Heart right ventricle (tissue), 16 donors: ENCODE data around the gene SF3B1. TPM values are rescaled to one million over a fixed set of nuclear protein-coding genes. Genes with fewer than 3 reads are reported as not detected.

ENCODE experiments used
- ATAC-seq, 8 donors: fragments of 200-7000 bp; cut with Tn5 transposase; one replicate each; pipeline ENCODE4 v1.9.1; 2020; ENCODE audit warnings: mild to moderate bottlenecking in 8 of 8, moderate library complexity in 8 of 8, moderate number of reproducible peaks in 1 of 8
- DNase-seq, 2 donors: peaks; one replicate each; pipeline ENCODE4 v3.0.0-alpha.2; 2020
- H3K27ac ChIP-seq, 10 donors: fragments of 200-600 bp; sonication (generic) in 2 of 10; one replicate each; pipeline versions ENCODE4 v1.5.0 to v1.8.0; 2020 to 2022; ENCODE audit warnings: mild to moderate bottlenecking in 3 of 10
- H3K27me3 ChIP-seq, 7 donors: fragments of 200-600 bp; one replicate each; pipeline ENCODE4 v1.8.0; 2021 to 2022; ENCODE audit warnings: mild to moderate bottlenecking in 2 of 7
- H3K36me3 ChIP-seq, 9 donors: fragments of 200-600 bp; sonication (generic) in 1 of 9; one replicate each; pipeline versions ENCODE4 v1.5.0 to v1.8.0; 2020 to 2022; ENCODE audit warnings: mild to moderate bottlenecking in 2 of 9
- H3K4me1 ChIP-seq, 9 donors: fragments of 200-600 bp; sonication (generic) in 1 of 9; one replicate each; pipeline versions ENCODE4 v1.5.0 to v1.8.0; 2020 to 2022; ENCODE audit warnings: mild to moderate bottlenecking in 4 of 9
- H3K4me3 ChIP-seq, 10 donors: fragments of 200-600 bp; sonication (generic) in 2 of 10; one replicate each; pipeline versions ENCODE4 v1.5.0 to v1.8.0; 2020 to 2022; ENCODE audit warnings: mild to moderate bottlenecking in 7 of 10, moderate library complexity in 2 of 10
- H3K9me3 ChIP-seq, 11 donors: fragments of 200-600 bp in 10 of 11; sonication (generic) in 2 of 11; one replicate each; pipeline versions ENCODE4 v1.5.0 to v1.8.0; 2013 to 2022; ENCODE audit warnings: mild to moderate bottlenecking in 2 of 11, control low read depth in 1 of 11, moderate library complexity in 1 of 11
- WGBS, 2 donors: extraction: QIAGEN DNeasy Blood & Tissue Kit; methylation state at CpG; one replicate each; pipeline ENCODE4 v1.1.7; 2013; ENCODE audit warnings: inconsistent platforms in 1 of 2; 5-methylcytosine and 5-hydroxymethylcytosine counted together
- intact Hi-C, 10 donors: fragments of 100-400 bp; cut with DNase I; formaldehyde crosslinking; loops; one replicate each; pipeline versions ENCODE4 v1.11.1 to v1.14.2; 2022
- polyA plus RNA-seq, 2 donors: library from polyadenylated mRNA; stranded (reverse); fragments of 200-250 nt; gene quantifications; one replicate each; pipeline ENCODE4 v1.2.3, GENCODE V29; 2013
- total RNA-seq, 10 donors: library from RNA; stranded (reverse); fragmentation: NEBNext Ultra II Directional in 3 of 10; extraction: Animal tissue kit (Norgen Biotek cat#: 25700) in 3 of 10; gene quantifications; one replicate each; pipeline versions ENCODE4 v1.2.1 to v1.2.4, GENCODE V29; 2021 to 2023
- TF ChIP-seq, protein P1 (sequence below), 9 donors: fragments of 200-600 bp; sonication (generic) in 2 of 9; IDR thresholded peaks; one replicate each; pipeline versions ENCODE4 v1.5.0 to v1.8.0; 2021 to 2022; ENCODE audit warnings: antibody characterized with exemption in 9 of 9, mild to moderate bottlenecking in 5 of 9, moderate library complexity in 1 of 9
- donor health status: Arrhythmogenic right ventricular cardiomyopathy.
- donor health status: ischemic (EF 13 %, LVEDD 7.1; RV severe dilation, severe dysfunction).
- donor health status: healthy with polysubstance abuse.
- donor health status: DM: no; HTN: yes; CAD: no.
- donor health status: DM: no; HTN: no; CAD: no.
- donor health status: ischemic (EF 25% LVEDD 6.9; RV normal size, moderate dysfunction).
- donor health status: ischemic (EF 25% LVEDD 5.7; RV mildly dilated, moderate dysfunction).
- donor health status: healthy.
- donor health status: DM: yes; HTN: yes; CAD: no.
- donor health status: Ischemic cardiomyopathy.
- donor health status: ischemic (EF 35%, LVEDD 5.7; RV mildly dilated, moderate dysfunction).
- donor health status: nonischemic (EF 11% LVEDD 7.7; RV severe dilation, severe dysfunction).
- donor health status: DM: yes; HTN: yes; CAD: no.
- donor health status: PGD.
- donor health status: ischemic (EF 29% LVEDD 5.4; RV normal size, mild dysfunction).
- donor health status: nonischemic (EF 23%, LVEDD 6.1; RV moderate dilation, normal function).

The SF3B1 gene
- total and polyA plus RNA-seq, 12 donors: 103 to 206 (median 151) TPM

GRCh38 chr2:197391220-197391717, 43.6 kb downstream of the SF3B1 start:
- 96 to 98% methylated on average over 1 of the region's 1 CpG for WGBS, 2 donors
- DNase-seq (no peak), ATAC-seq (no peak)
- Histone ChIP-seq H3K4me3 (no peak overlapping the region), H3K27me3 (no peaks in the 10 kb centered on the region), H3K36me3 (peaks cover 0 to 72% (median 47%) of the 10 kb centered on the region in 9 donors), H3K9me3 (no peaks in the 10 kb centered on the region), H3K27ac (no peak overlapping the region), H3K4me1 (no peaks in the 10 kb centered on the region)
- intact Hi-C loops: loop anchor here in 1 of 10 donors (10.0 kb wide), 1 partner anchor 606 kb away; no protein-coding TSS in a partner anchor
- TF ChIP-seq, protein P1, sequence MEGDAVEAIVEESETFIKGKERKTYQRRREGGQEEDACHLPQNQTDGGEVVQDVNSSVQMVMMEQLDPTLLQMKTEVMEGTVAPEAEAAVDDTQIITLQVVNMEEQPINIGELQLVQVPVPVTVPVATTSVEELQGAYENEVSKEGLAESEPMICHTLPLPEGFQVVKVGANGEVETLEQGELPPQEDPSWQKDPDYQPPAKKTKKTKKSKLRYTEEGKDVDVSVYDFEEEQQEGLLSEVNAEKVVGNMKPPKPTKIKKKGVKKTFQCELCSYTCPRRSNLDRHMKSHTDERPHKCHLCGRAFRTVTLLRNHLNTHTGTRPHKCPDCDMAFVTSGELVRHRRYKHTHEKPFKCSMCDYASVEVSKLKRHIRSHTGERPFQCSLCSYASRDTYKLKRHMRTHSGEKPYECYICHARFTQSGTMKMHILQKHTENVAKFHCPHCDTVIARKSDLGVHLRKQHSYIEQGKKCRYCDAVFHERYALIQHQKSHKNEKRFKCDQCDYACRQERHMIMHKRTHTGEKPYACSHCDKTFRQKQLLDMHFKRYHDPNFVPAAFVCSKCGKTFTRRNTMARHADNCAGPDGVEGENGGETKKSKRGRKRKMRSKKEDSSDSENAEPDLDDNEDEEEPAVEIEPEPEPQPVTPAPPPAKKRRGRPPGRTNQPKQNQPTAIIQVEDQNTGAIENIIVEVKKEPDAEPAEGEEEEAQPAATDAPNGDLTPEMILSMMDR (IDR thresholded peaks at IDR 0.05): no peak

DNA sequence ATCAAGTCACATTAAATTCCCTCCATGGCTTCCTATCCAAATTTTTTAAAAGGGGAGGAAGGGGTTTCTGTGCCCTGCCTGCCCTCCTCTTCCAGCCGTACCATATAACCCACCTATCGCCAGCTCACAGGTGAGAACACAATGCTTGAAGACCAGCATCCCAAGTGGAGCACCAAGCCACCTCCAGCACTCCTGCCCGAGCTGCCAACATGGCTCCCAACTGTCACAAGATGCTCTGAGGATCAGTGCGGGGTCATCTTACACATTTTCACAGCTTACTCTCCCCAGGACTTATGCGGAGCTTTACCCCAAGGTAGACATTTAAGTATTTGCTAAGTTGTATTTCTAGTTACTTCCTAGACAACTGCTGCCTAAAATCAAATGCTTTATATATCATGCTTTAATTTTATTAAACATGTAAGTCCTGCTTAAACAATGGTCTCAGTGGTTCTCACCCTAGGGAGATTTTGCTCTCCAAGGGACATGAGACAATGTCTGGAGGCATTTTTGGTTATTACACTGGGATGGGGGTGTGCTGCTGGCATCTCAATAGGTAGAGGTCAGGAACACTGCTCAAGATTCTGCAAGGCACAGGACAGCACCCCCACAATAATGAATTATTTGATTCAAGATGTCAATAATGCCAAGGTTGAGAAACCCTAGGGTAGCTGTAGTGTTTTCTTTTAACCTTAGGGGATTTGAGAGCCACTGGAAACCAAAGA, 45.8 kb downstream of the SF3B1 start:
- Histone ChIP-seq H3K4me1 (no peaks in the 10 kb centered on the region), H3K36me3 (peaks cover 0 to 50% (median 26%) of the 10 kb centered on the region in 9 donors), H3K27me3 (no peaks in the 10 kb centered on the region), H3K27ac (no peak overlapping the region), H3K9me3 (no peaks in the 10 kb centered on the region), H3K4me3 (no peak overlapping the region)
- intact Hi-C loops: loop anchor here in 1 of 10 donors (10.0 kb wide), 1 partner anchor 386 kb away; no protein-coding TSS in a partner anchor
- WGBS, 2 donors: 86 to 93% methylated on average over 5 of the region's 5 CpGs
- peak in 1 of 8 donors; percentile 37 for ATAC-seq
- DNase-seq: no peak
- TF ChIP-seq, protein P1 (IDR thresholded peaks at IDR 0.05): no peak

- DNase-seq (no peak), ATAC-seq (no peak)
- H3K9me3 ChIP-seq: no peaks in the 10 kb centered on the region
- TF ChIP-seq, protein P1 (IDR thresholded peaks at IDR 0.05): no peak
- H3K36me3 ChIP-seq: peaks cover 0 to 31% (median 11%) of the 10 kb centered on the region in 9 donors
- intact Hi-C loops: loop anchor here in 1 of 10 donors (10.0 kb wide), 1 partner anchor 388 kb away; no protein-coding TSS in a partner anchor
- no peak overlapping the region for H3K4me3 ChIP-seq
- 94 to 97% methylated on average over 8 of the region's 8 CpGs for WGBS, 2 donors
- no peaks in the 10 kb centered on the region for H3K27me3 ChIP-seq
- H3K4me1 ChIP-seq: no peaks in the 10 kb centered on the region
- H3K27ac ChIP-seq: no peak overlapping the region
These were observed 47.6 kb downstream of the SF3B1 start for GRCh38 chr2:197387179-197387578.

DNA sequence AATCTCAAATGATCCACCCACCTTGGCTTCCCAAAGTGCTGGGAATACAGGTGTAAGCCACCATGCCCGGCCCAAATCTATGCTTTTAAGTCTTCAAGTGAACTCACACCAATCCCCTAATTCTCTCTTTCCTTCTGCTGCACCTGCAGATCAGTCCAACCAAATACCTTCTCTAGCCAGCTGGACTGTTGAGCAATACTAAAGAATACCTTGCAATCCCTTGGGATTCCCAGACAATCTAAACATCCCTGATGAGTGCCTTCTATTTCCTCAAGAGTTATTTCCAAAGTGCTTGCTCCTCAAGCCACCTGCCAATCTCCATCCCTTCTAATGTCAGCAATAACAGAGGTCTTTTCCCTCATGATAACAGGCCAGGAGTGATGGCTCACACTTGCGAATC, 48.6 kb downstream of the SF3B1 start:
- Histone ChIP-seq H3K4me3 (no peak overlapping the region), H3K27ac (no peak overlapping the region), H3K9me3 (no peaks in the 10 kb centered on the region), H3K27me3 (no peaks in the 10 kb centered on the region), H3K36me3 (peaks cover 0 to 22% (median 9%) of the 10 kb centered on the region in 9 donors), H3K4me1 (no peaks in the 10 kb centered on the region)
- intact Hi-C loops: loop anchor here in 1 of 10 donors (10.0 kb wide), 1 partner anchor 389 kb away; no protein-coding TSS in a partner anchor
- DNase-seq (no peak), ATAC-seq (no peak)
- 96% methylated on average over 2 of the region's 2 CpGs for WGBS, 2 donors
- TF ChIP-seq, protein P1 (IDR thresholded peaks at IDR 0.05): no peak
